Activated CD8-positive, alpha-beta memory T cell treated with anti-CD3 and anti-CD28 coated beads for 36 hours (primary cell): ENCODE results near the gene MAP3K10. TPM values are rescaled to one million over a fixed set of nuclear protein-coding genes. Genes with fewer than 3 reads are reported as not detected.
"Not testable (repeated sequence)": the region's sequence is repeated elsewhere in the genome, so short reads cannot be mapped to it uniquely, and the experiment has no call there.

ENCODE experiments used
- CTCF ChIA-PET: fragments of 350-600 bp; sonication (Branson Sonifier 250); formaldehyde crosslinking; loops from one replicate; lab custom pipeline; 2021; ENCODE audit warnings: antibody characterized with exemption; lab: Charles Lee
- POLR2A ChIA-PET: fragments of 350-600 bp; sonication (Branson Sonifier 250); formaldehyde crosslinking; loops from one replicate; lab custom pipeline; 2021; ENCODE audit warnings: antibody characterized with exemption; lab: Charles Lee
- total RNA-seq, 2 experiments: library from RNA; stranded (reverse); gene quantifications; one replicate each; pipeline ENCODE4 v1.2.3, GENCODE V29; 2021

MAP3K10 gene
- 10 to 100 TPM; 13.6 to 16.5 TPM for total RNA-seq

GRCh38 chr19:40190891-40191835 is at the start of gene MAP3K10:
Gene MAP3K10, plus strand, starts transcription at chr19:40191426. Its CDS starts 606 bp downstream, at chr19:40192032.
- CTCF ChIA-PET: interaction anchor here (0.6 to 2.0 kb wide), 8 partner anchors 26 to 755 kb away, joined by 3 to 5 read pairs (median 4); partner anchors contain the start of gene EGLN2
- POLR2A ChIA-PET: interaction anchor here (0.6 to 0.9 kb wide), 6 partner anchors 10 to 348 kb away, joined by 3 to 11 read pairs (median 4); no protein-coding TSS in a partner anchor

- POLR2A ChIA-PET: no interaction called here
- CTCF ChIA-PET: interaction anchor here (0.8 to 4.4 kb wide), 3 partner anchors 13 to 79 kb away, joined by 3 to 14 read pairs (median 3); no protein-coding TSS in a partner anchor
These were observed 49.7 kb upstream of the MAP3K10 start for GRCh38 chr19:40141551-40141950.

GRCh38 chr19:40143612-40144011 is 47.6 kb upstream of the MAP3K10 start:
- POLR2A ChIA-PET: interaction anchor here (0.7 kb wide), 4 partner anchors 16 to 320 kb away, joined by 4 to 6 read pairs (median 4); no protein-coding TSS in a partner anchor

GRCh38 chr19:40144151-40144550 is 47.1 kb upstream of the MAP3K10 start:
- POLR2A ChIA-PET: interaction anchor here (0.7 to 1.5 kb wide), 2 partner anchors 16 to 46 kb away, joined by 3 to 4 read pairs; no protein-coding TSS in a partner anchor
- CTCF ChIA-PET: interaction anchor here (0.7 to 4.4 kb wide), 5 partner anchors 21 to 313 kb away, joined by 3 to 14 read pairs (median 3); partner anchors contain the start of gene SERTAD1

More at GRCh38 chr19:40143612-40144011, 47.6 kb upstream of the MAP3K10 start:
- CTCF ChIA-PET: interaction anchor here (0.6 to 4.4 kb wide), 7 partner anchors 13 to 312 kb away, joined by 3 to 14 read pairs (median 3); partner anchors contain the start of gene SERTAD1

- ChIA-PET CTCF (interaction anchor here (1.3 to 4.4 kb wide), 2 partner anchors 20 to 45 kb away, joined by 4 to 14 read pairs; no protein-coding TSS in a partner anchor), POLR2A (interaction anchor here (1.5 kb wide), 1 partner anchor 45 kb away, joined by 3 read pairs; no protein-coding TSS in a partner anchor)
These were observed 46.1 kb upstream of the MAP3K10 start for GRCh38 chr19:40144947-40145748.

GRCh38 chr19:40145749-40146029 is 45.5 kb upstream of the MAP3K10 start:
- CTCF ChIA-PET: interaction anchor here (4.4 kb wide), 1 partner anchor 20 kb away, joined by 14 read pairs; no protein-coding TSS in a partner anchor
- POLR2A ChIA-PET: not testable (repeated sequence)

- ChIA-PET CTCF (interaction anchor here (0.9 kb wide), 1 partner anchor 18 kb away, joined by 3 read pairs; no protein-coding TSS in a partner anchor), POLR2A (interaction anchor here (0.6 kb wide), 1 partner anchor 1673 kb away, joined by 5 read pairs; no protein-coding TSS in a partner anchor)
These were observed 43.9 kb upstream of the MAP3K10 start for GRCh38 chr19:40147338-40147692.

- CTCF ChIA-PET: interaction anchor here (0.9 to 1.9 kb wide), 2 partner anchors 8 to 17 kb away, joined by 3 to 7 read pairs; no protein-coding TSS in a partner anchor
- POLR2A ChIA-PET: interaction anchor here (0.6 kb wide), 1 partner anchor 1672 kb away, joined by 5 read pairs; no protein-coding TSS in a partner anchor
These were observed 43.4 kb upstream of the MAP3K10 start for GRCh38 chr19:40147693-40148347.

- POLR2A ChIA-PET: no interaction called here
- CTCF ChIA-PET: interaction anchor here (1.9 kb wide), 1 partner anchor 10 kb away, joined by 7 read pairs; no protein-coding TSS in a partner anchor
These were observed 41.7 kb upstream of the MAP3K10 start for GRCh38 chr19:40149501-40149900.

- ChIA-PET CTCF (interaction anchor here (1.9 kb wide), 1 partner anchor 10 kb away, joined by 7 read pairs; no protein-coding TSS in a partner anchor), POLR2A (no interaction called here)
These were observed 41.1 kb upstream of the MAP3K10 start for GRCh38 chr19:40150170-40150569.

- POLR2A ChIA-PET: no interaction called here
- CTCF ChIA-PET: interaction anchor here (0.7 to 1.1 kb wide), 3 partner anchors 11 to 418 kb away, joined by 3 to 4 read pairs (median 3); no protein-coding TSS in a partner anchor
These were observed 37.0 kb upstream of the MAP3K10 start for GRCh38 chr19:40154121-40154680.

GRCh38 chr19:40155749-40156265 is 35.4 kb upstream of the MAP3K10 start:
- ChIA-PET CTCF (interaction anchor here (1.0 to 1.4 kb wide), 2 partner anchors 13 to 16 kb away, joined by 4 read pairs; no protein-coding TSS in a partner anchor), POLR2A (no interaction called here)

- ChIA-PET POLR2A (no interaction called here), CTCF (interaction anchor here (1.0 to 1.4 kb wide), 3 partner anchors 14 to 186 kb away, joined by 4 read pairs; partner anchors contain the start of gene PSMC4)
These were observed 34.2 kb upstream of the MAP3K10 start for GRCh38 chr19:40157059-40157458.

GRCh38 chr19:40159744-40160143 is 31.5 kb upstream of the MAP3K10 start:
- POLR2A ChIA-PET: interaction anchor here (0.6 kb wide), 1 partner anchor 16 kb away, joined by 4 read pairs; no protein-coding TSS in a partner anchor
- CTCF ChIA-PET: no interaction called here

GRCh38 chr19:40162104-40162503 is 29.1 kb upstream of the MAP3K10 start:
- ChIA-PET POLR2A (no interaction called here), CTCF (interaction anchor here (1.7 kb wide), 1 partner anchor 22 kb away, joined by 9 read pairs; no protein-coding TSS in a partner anchor)

GRCh38 chr19:40163541-40164129 is 27.6 kb upstream of the MAP3K10 start:
- CTCF ChIA-PET: interaction anchor here (0.7 to 0.9 kb wide), 2 partner anchors 27 to 481 kb away, joined by 4 to 5 read pairs; partner anchors contain the start of gene MAP3K10

More at GRCh38 chr19:40163541-40164129, 27.6 kb upstream of the MAP3K10 start:
- POLR2A ChIA-PET: no interaction called here
